ENCODE data around the gene SRPRA.

- TF ChIP-seq, protein P1, sequence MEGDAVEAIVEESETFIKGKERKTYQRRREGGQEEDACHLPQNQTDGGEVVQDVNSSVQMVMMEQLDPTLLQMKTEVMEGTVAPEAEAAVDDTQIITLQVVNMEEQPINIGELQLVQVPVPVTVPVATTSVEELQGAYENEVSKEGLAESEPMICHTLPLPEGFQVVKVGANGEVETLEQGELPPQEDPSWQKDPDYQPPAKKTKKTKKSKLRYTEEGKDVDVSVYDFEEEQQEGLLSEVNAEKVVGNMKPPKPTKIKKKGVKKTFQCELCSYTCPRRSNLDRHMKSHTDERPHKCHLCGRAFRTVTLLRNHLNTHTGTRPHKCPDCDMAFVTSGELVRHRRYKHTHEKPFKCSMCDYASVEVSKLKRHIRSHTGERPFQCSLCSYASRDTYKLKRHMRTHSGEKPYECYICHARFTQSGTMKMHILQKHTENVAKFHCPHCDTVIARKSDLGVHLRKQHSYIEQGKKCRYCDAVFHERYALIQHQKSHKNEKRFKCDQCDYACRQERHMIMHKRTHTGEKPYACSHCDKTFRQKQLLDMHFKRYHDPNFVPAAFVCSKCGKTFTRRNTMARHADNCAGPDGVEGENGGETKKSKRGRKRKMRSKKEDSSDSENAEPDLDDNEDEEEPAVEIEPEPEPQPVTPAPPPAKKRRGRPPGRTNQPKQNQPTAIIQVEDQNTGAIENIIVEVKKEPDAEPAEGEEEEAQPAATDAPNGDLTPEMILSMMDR (optimal IDR thresholded peaks at IDR 0.05 in 1 of 3, IDR thresholded peaks at IDR 0.05 in 1 of 3, conservative IDR thresholded peaks at IDR 0.05 in 1 of 3; ENCODE audit: extremely low read depth in 1 of 3, insufficient read depth in 2 of 3, low read length in 3 of 3): no peak
- no peak for TF ChIP-seq EZH2 (IDR thresholded peaks at IDR 0.05; ENCODE audit: low read length)
Measured at GRCh38 chr11:126263489-126263888, 5.2 kb downstream of the SRPRA start.

Data from keratinocyte (primary cell).